NCI-H82 (cell line): ENCODE data around the gene PRSS2.

Experiments
- DNase-seq: peaks from one replicate; lab custom pipeline; 2025; lab: John Stamatoyannopoulos, UW

PRSS2 gene

GRCh38 chr7:142787034-142787768, 16.4 kb downstream of the PRSS2 start:
- no peak for DNase-seq

GRCh38 chr7:142787783-142788182, 17.0 kb downstream of the PRSS2 start:
- DNase-seq: no peak

- DNase-seq: peak; percentile 43
These were observed 17.8 kb downstream of the PRSS2 start for GRCh38 chr7:142788303-142789289.

GRCh38 chr7:142789441-142789840, 18.7 kb downstream of the PRSS2 start:
- no peak for DNase-seq

GRCh38 chr7:142790056-142790455, 19.3 kb downstream of the PRSS2 start:
- DNase-seq: no peak

- DNase-seq: no peak
These were observed 19.8 kb downstream of the PRSS2 start for GRCh38 chr7:142790555-142790954.

GRCh38 chr7:142791502-142791901, 20.7 kb downstream of the PRSS2 start:
- DNase-seq: no peak

- DNase-seq: no peak
These were observed 21.4 kb downstream of the PRSS2 start for GRCh38 chr7:142792129-142792528.

GRCh38 chr7:142792593-142792992, 21.8 kb downstream of the PRSS2 start:
- no peak for DNase-seq

- no peak for DNase-seq
These were observed 22.4 kb downstream of the PRSS2 start for GRCh38 chr7:142793156-142793555.

GRCh38 chr7:142795339-142795863, 24.6 kb downstream of the PRSS2 start:
- no peak for DNase-seq

GRCh38 chr7:142796001-142796500, 25.3 kb downstream of the PRSS2 start:
- no peak for DNase-seq

- peak; percentile 6 for DNase-seq
These were observed 26.0 kb downstream of the PRSS2 start for GRCh38 chr7:142796501-142797390.

GRCh38 chr7:142797391-142798377, 26.9 kb downstream of the PRSS2 start:
- peak; percentile 11 for DNase-seq

GRCh38 chr7:142798451-142799436, 28.0 kb downstream of the PRSS2 start:
- no peak for DNase-seq

- no peak for DNase-seq
These were observed 28.7 kb downstream of the PRSS2 start for GRCh38 chr7:142799437-142799835.

- DNase-seq: no peak
These were observed 29.3 kb downstream of the PRSS2 start for GRCh38 chr7:142800088-142800487.

- no peak for DNase-seq
These were observed 30.0 kb downstream of the PRSS2 start for GRCh38 chr7:142800699-142801260.
